NT2/D1 (cell line): Measurements from ENCODE around the gene PVRIG.

Source experiments
- YY1 ChIP-seq: IDR thresholded peaks from 2 replicates; pipeline ENCODE4 v1.6.1; 2011; ENCODE audit not compliant: insufficient read length, insufficient read depth
- ZNF274 ChIP-seq: IDR thresholded peaks from 2 replicates; pipeline ENCODE4 v1.6.1; 2011; ENCODE audit warnings: mild to moderate bottlenecking, low read depth, low read length

GRCh38 chr7:100221767-100222444 is 2.2 kb downstream of the PVRIG start:
- TF ChIP-seq ZNF274: no peak
- TF ChIP-seq YY1: no peak
